Stimulated activated CD8-positive, alpha-beta memory T cell treated with anti-CD3 and anti-CD28 coated beads, Interleukin-15, amount 100 ng/mL, for 24 hours (primary cell): ENCODE measurements around the gene SYPL1.
A peak's percentile ranks its signal among the peaks of the same experiment; 100 is the strongest.

ENCODE experiments used
- DNase-seq: peaks from one replicate; pipeline ENCODE4 v3.0.0-alpha.2; 2020; ENCODE audit warnings: low read depth

Gene SYPL1

GRCh38 chr7:106065575-106066500 lies 46.3 kb downstream of the SYPL1 start:
- DNase-seq: no peak

DNA sequence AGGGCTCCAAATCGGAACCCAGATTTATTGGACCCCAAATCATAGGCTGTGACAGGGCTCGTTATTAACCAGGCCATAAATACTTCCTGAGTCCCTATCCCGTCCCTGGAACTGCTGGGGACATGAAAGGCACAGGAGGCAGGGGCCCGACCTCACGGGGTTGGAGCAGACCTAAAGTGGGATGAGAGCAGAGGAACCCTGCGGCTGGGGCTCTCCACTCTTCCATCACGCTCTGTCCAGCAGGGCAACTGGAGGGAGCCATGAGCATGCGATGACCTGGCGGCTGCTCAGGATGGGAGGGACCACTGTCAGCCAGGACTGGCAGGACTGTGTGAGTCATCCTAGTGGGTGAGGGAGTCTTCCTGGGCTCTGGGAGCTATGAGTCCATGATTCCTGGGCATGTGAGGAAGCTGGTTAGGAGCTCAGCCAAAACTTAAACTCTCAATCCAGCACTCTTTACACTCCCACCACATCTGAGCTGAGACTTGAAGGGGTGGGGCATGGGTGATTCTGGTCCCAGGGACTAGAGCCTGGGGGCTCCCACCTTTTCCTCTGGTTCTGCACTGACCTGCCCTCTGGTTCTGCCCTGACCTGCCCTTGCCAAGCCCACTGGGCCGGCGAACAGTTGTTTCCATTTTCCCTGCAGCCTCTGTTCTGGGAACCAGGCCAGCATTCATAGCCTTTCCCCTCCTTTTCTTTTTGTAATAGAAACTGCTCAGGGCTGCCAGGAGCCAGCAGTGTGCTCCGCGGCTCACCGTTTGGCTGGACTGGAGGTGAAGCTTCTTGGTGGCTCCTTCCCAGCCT lies 47.1 kb downstream of the SYPL1 start:
- no peak for DNase-seq

GRCh38 chr7:106064316-106064715 lies 47.8 kb downstream of the SYPL1 start:
- no peak for DNase-seq

DNA sequence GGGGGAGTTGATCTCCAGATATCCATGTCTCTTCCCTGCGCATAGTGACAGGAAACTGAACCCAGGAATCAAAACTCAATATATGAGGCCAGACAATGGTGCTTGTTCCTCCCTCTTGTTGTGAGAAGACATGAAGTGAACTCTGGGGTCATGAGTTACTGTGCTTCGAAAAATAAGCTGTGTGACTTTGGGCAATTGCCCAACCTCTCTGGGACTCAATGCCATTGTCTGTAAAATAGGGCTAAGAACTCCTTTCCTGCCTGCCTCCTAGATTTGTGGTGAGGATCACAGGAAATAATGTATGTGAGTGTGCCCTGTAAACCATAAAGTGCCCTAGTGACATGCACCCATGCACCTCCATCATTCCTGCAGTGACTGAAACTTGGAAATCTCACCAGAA lies 48.4 kb downstream of the SYPL1 start:
- DNase-seq: no peak

GRCh38 chr7:106063024-106063423 lies 49.1 kb downstream of the SYPL1 start:
- DNase-seq: no peak

- DNase-seq: no peak
Measured at GRCh38 chr7:106062521-106062931, 49.6 kb downstream of the SYPL1 start.

DNA sequence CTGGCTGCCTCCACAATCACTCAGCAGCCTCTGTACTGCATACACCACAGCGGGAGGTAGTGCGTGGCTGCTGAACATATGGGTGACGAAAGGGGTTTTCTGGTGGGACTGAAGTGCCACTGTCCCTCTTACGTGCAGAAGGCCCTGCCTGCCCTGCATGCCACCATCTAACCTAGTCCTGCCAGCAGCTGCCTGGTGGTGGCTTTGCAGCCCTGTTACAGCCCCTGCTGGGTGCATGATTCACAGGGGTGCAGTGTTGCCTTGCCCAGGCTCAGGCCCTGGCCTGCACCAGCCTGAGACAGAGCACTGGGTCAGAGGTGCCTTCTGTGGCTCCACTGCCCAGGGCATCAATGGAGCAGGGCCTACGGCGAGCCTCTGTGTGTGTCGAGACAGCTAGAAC lies 50.1 kb downstream of the SYPL1 start:
- no peak for DNase-seq

- DNase-seq: no peak
Measured at GRCh38 chr7:106061301-106061979, 50.7 kb downstream of the SYPL1 start.

DNA sequence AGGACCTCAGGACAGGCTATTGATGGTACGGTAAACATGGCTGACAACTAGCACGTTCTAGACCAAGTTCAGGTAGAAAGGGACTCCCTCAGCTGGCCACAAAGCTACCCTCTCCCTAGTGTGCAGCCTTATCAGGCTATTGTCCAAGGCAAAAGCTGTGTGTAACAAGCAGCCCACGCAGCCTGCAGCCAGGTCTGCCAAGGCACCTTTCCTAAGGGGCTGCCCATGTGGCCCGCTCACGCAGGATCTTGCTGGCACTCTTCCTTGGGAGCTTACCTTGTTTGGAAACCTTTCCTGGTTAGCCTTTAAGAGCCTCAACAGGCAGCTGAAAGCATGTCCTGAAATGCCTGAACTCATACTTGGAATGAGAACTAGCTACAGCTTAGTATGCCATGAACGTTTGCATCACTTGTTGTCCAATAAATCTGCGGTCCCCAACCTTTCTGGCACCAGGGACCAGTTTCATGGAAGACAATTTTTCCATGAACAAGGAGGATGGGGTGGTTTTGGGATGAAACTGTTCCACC lies 51.7 kb downstream of the SYPL1 start:
- DNase-seq: no peak

DNA sequence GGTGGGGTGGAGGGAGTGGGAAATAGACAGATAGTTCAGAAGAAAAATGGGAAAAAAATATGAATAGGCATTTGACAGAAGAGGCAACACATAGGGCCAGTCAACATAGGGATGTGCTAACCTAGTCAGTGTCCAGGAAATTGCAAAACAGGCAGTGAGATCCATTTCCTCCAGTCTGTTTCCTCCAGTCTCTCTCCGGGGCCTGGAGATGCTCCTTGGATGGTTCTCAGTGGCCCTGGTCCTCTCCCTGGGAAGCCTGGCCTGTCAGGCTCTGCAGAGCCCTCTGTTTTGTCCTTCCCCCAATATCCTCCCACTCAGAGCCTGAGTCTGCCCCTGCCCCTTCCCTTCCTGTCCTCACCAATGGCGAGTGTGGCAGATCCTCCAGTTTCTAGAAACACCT lies 52.6 kb downstream of the SYPL1 start:
- DNase-seq: no peak

GRCh38 chr7:106058928-106059324 lies 53.2 kb downstream of the SYPL1 start:
- no peak for DNase-seq

- DNase-seq: no peak
Measured at GRCh38 chr7:106057962-106058927, 53.9 kb downstream of the SYPL1 start.

- DNase-seq: no peak
Measured at GRCh38 chr7:106057204-106057961, 54.7 kb downstream of the SYPL1 start.

DNA sequence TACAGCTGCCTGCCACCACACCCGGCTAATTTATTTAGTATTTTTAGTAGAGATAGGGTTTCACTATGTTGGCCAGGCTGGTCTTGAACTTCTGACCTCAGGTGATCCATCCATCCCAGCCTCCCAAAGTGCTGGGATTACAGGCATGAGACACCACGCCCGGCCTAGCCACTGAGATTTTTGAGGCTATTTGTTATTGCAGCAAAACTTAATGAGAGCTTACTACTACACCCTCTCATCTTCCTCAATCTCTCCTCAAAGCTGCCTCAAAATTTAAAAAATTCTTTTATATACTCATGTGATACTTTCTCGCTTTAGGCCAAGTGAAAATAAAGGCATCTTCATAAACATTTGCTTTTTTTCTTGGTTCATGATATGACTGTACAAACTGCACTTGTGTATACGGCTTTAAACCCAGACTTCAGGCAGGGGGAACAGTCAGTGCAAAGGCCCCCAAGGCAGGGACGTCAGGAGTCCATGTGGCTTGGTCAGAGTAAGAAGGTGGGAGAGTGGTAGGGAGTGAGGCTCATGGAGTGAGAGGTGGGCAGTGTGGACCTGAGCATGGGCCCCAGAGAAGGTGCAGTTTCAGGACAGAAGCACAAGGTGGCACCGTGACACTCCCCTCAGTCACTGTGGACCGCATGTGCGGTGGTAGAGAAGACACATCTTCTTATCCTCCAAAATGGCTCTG lies 55.5 kb downstream of the SYPL1 start:
- peak; percentile 27 for DNase-seq

DNA sequence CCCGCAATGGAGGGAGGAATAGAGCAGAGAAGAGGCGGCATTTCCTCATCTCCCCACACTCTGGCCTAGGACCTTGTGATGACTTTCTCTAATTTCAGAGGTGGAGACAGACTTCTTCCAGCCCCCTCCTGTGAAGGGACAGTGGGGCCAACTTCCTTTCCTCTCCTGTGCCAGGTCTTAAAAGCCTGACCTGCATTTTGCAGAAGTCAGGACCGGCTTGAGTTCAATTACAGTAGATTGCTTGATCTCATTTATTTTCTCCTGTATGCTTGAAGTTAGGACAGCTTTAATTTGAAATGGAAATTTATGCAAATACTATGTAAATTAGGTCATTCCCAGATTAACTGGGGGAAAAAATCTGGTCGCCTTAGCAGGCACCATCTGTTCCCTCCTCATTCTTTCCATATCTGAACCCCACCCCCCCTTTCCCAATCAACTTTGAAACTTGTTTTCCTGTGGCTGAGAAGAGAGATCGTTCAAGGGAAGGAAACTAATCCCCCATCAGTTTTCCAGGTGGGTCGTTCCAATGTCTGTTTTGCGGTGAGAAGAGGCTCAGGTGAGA lies 57.1 kb downstream of the SYPL1 start:
- DNase-seq: no peak

- DNase-seq: no peak
Measured at GRCh38 chr7:106054156-106054910, 57.8 kb downstream of the SYPL1 start.

- no peak for DNase-seq
Measured at GRCh38 chr7:106053109-106053508, 59.0 kb downstream of the SYPL1 start.

- DNase-seq: no peak
Measured at GRCh38 chr7:106052681-106053080, 59.4 kb downstream of the SYPL1 start.

DNA sequence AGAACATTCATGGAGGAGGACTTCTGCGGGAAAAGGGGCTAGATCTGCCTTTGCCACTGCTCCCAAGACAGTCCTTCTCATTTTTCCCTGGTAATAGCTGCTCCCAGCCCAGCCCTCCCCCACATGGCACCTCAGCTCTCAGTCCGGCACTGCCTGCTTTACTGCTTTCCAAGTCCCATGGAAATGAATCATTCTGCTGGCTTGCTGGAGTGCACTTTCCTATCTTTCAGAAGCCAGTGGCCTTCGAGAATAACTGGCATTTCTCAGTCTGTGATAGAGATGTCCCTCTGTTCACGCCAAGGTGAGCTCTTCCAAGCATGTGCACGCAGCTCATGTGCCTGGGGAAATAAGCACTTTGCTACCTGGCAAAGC lies 61.4 kb downstream of the SYPL1 start:
- DNase-seq: no peak
